GM13977 (cell line): ENCODE results near the gene ADAMTSL3.
A peak's percentile ranks its signal among the peaks of the same experiment; 100 is the strongest.

Experiments used
- DNase-seq: peaks from one replicate; pipeline ENCODE4 v3.0.0; 2012; ENCODE audit warnings: low spot score
- in situ Hi-C: fragments of 300-500 bp; cut with MboI; formaldehyde crosslinking; loops from one replicate; pipeline ENCODE4 v1.12.0; 2022; ENCODE audit warnings: low sequenced_read_pairs, low pct_unique_long_range_greater_than_20kb, mixed read lengths, inconsistent platforms; ENCODE audit not compliant: unreplicated experiment
- TF ChIP-seq, protein P1 (sequence below): IDR thresholded peaks from 2 replicates; pipeline ENCODE4 v1.5.1; 2012; ENCODE audit warnings: mild to moderate bottlenecking, control low read depth; ENCODE audit not compliant: insufficient read depth; ENCODE audit errors: extremely low read depth, missing control alignments

ADAMTSL3 gene

DNA sequence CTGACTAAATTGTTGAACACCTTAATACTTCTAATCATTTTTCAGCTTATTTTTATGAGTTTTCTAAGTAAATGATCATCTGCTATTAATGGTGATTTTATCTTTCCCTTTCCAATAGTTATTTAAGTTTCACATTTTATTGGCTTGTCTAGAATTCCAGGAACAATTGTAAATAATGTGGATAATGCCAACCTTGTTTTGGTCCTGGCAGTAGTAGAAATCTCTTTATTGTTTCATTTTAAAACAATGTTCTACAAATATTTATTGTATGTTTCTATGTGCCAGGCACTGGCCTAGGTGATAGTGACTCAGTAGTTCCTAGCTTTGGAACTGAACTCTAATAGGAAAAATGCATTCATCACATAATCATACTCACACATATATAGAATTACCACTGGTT is 264.1 kb downstream of the ADAMTSL3 start:
- TF ChIP-seq, protein P1, sequence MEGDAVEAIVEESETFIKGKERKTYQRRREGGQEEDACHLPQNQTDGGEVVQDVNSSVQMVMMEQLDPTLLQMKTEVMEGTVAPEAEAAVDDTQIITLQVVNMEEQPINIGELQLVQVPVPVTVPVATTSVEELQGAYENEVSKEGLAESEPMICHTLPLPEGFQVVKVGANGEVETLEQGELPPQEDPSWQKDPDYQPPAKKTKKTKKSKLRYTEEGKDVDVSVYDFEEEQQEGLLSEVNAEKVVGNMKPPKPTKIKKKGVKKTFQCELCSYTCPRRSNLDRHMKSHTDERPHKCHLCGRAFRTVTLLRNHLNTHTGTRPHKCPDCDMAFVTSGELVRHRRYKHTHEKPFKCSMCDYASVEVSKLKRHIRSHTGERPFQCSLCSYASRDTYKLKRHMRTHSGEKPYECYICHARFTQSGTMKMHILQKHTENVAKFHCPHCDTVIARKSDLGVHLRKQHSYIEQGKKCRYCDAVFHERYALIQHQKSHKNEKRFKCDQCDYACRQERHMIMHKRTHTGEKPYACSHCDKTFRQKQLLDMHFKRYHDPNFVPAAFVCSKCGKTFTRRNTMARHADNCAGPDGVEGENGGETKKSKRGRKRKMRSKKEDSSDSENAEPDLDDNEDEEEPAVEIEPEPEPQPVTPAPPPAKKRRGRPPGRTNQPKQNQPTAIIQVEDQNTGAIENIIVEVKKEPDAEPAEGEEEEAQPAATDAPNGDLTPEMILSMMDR, result no peak
- in situ Hi-C loops, result no loop called here
- DNase-seq, result no peak

DNA sequence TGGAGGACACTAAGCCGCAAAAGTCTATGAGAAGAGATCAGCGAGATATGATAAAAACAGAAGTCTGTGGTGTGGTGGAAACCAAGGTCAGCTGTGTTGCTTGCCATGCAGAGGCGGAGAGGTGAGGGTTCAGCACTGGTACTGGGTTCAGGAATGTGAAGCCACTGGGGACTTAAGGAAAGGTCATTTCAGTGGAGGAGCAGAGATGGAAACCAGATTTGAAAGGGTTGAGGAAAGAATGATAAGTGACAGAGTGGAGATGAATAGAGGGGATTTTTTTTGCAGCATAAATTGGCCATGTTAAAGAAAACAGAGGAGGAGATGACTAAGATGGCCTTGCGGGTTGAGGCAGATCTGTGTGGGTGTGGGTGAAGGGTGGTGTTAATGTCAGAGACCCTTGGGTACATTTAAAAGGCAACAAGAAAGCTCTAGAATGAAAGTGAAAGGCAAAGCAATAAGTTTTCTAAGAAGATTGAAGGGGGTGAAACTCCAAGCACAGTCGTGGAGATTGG is 265.5 kb downstream of the ADAMTSL3 start:
- TF ChIP-seq, protein P1, result no peak
- peak; percentile 46 for DNase-seq
- in situ Hi-C loops, result no loop called here

DNA sequence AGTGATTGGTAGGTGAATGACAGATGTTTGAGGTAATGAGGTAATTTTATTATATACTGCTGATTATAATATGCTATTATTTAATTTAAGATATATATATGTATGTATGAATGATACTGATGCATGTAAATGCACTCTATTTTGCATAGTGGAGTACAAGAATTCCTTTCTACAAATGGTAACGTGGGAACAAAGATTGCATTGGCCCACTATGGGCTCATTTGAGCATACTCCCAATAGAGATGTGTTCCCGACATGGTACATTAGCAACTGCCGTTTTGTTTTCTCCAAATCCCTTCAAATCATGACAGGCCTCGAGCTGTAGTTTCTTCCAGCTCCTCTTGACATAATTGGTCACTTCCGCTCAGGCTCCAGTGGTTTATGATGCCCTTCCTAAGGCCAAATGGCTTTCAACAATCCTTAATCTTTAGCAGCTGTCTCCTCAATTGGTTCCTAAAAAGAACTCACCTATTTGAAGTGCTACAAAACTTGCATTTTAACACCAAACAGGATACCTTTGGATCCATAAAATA is 266.1 kb downstream of the ADAMTSL3 start:
- no peak for DNase-seq
- in situ Hi-C loops, result no loop called here
- TF ChIP-seq, protein P1, result no peak

DNA sequence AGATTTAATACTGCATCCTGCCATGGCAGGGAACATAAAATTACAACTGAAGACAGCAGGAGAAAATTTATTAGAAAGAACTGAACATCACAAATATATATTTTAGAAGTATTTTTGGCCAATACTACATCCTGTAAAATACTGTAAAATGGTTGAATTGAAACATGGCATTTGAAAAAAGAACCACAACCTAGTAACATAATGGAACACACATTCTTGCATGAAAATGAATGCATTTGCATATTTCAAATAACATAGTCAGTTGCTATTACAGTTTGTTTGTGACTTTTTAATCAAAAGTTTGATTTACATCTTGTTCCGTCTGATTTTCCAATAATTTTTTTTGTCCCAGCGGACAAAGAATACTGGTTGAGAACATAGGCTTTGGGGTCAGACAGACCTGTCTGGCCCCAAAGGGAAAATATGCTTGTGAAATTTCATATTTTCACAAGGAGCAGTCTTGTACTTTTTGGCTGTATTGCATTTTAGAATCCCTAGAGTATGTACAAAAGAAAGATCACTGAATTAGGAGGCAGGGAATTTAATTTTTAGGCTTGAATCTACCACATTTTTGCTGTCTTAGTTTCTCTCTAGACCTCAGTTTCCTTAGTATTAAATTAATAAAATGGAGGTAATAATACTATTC is 268.8 kb downstream of the ADAMTSL3 start:
- TF ChIP-seq, protein P1, result no peak
- DNase-seq, result no peak
- in situ Hi-C loops, result no loop called here

DNA sequence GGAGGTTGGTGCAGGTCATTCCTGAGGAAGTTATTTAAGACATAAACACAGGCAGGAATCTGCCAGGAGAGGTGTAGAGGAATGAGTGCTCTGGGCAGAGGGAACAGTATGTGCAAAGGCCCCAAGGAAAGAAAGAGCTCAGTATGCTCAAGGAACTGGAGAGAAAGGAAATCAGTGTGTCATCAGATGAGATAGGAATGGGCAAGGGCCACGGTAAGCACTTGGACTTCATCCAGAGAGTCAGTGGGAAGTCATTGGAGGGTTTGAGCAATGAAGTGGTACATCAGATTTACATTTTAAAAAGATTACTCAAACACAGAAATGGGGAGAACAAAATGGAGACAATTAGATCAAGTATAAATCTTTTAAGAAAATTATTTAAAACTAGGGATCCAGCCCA is 272.2 kb downstream of the ADAMTSL3 start:
- TF ChIP-seq, protein P1, result no peak
- no peak for DNase-seq
- in situ Hi-C loops, result no loop called here

DNA sequence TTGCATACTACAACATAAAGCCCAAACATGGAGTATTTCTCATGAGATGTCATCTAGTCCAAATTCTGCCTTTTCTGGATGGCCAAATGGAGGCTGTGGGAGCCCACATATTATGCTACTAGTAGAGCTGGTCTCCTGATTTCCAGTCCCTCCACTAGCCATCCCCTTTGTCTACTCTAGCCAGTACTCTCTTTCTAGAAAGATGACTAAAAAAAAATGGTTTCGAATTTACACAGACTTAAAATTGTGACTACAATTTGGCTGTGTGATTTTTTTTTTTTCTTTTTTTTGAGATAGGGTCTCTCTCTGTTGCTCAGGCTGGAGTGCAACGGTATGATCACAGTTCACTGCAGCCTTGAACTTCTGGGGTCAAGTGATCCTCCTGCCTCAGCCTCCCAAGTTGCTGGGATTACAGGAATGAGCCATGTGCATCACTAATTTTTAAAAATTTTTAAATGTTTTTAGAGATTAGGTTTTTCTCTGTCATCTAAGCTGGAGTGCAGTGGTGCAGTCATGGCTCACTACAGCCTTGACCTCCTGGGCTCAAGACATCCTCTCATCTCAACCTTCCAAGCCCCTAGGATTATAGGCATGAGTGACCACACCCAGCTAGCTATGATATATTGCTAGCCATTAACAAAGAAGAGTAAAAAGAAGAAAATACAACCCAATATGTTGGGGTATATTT is 273.9 kb downstream of the ADAMTSL3 start:
- in situ Hi-C loops, result no loop called here
- DNase-seq, result no peak
- TF ChIP-seq, protein P1, result no peak
